ENCODE data around the gene ZSCAN20. TPM values are rescaled to one million over a fixed set of nuclear protein-coding genes. Genes with fewer than 3 reads are reported as not detected.
A peak's percentile ranks its signal among the peaks of the same experiment; 100 is the strongest.

ZSCAN20 gene
- total and polyA plus RNA-seq, 2 of the 4 experiments (the other 2 are of a cell fraction): 2.1 to 11.1 TPM

DNA sequence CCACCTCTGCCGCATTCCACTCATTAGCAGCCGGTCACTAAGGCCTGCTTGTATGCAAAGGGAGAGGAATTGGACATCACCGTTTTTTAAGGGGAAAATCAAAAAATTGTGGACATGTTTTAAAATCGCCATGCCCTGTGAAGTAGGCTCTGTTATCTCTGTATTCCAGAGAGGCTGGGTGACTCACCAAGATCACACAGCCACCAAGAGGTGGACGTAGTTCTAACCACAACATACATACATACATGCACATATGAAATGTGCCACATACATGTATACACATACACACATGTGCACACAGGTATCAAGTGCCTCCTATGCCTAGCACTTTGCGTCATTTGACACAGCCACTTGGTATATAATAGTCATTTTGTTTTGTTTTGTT is 16.0 kb upstream of the ZSCAN20 start:
- Histone ChIP-seq H2BK5ac (ENCODE audit: low read depth, low read length, poor library complexity, severe bottlenecking) (no peak overlapping the region), H2AK5ac (ENCODE audit: low read depth, low read length) (peak overlapping the region; percentile 52; the same call in 1 of the 2 replicates), H3K27me3 (ENCODE audit: control insufficient read depth, insufficient read depth, low read length) (no peaks in the 10 kb centered on the region), H3K9ac (ENCODE audit: low read depth, low read length) (no peak overlapping the region), H3K23ac (ENCODE audit: low read depth, low read length) (no peak overlapping the region), H3K4ac (ENCODE audit: low read depth, low read length) (peak overlapping the region; percentile 28), H4K8ac (ENCODE audit: low read depth in 2 of 2, low read length in 2 of 2) (no peak overlapping the region), H4K5ac (ENCODE audit: low read depth, low read length) (no peak overlapping the region), H4K20me1 (ENCODE audit: insufficient read depth, low read length) (peaks cover 4% of the 10 kb centered on the region; the same call in 1 of the 2 replicates), H2AK9ac (replicated peaks; ENCODE audit: low read depth, low read length, poor library complexity) (peak overlapping the region; percentile 30), H3K4me3 (ENCODE audit: insufficient read depth, low read depth, low read length) (no peak overlapping the region), H4K91ac (ENCODE audit: insufficient read depth, low read depth, low read length) (peak overlapping the region; percentile 21; the same call in 1 of the 2 replicates), H3K36me3 (ENCODE audit: control insufficient read depth, insufficient read depth, low read length) (no peaks in the 10 kb centered on the region), H3K18ac (ENCODE audit: low read depth, low read length) (no peak overlapping the region), H3K79me1 (ENCODE audit: low read depth in 1 of 2, low read length in 2 of 2) (peaks cover 0 to 2% of the 10 kb centered on the region in 2 experiments; a peak in 1 of 4 replicates), H3K27ac (ENCODE audit: insufficient read depth, low read length) (no peak overlapping the region), H3K9me1 (ENCODE audit: insufficient read depth, low read length) (peaks cover 13% of the 10 kb centered on the region), H2BK20ac (ENCODE audit: low read depth, low read length) (no peak overlapping the region; the same call in 1 of the 2 replicates), H3K14ac (replicated peaks; ENCODE audit: low read depth, low read length) (peak overlapping the region; percentile 51; the same call in 1 of the 2 replicates), H3K4me2 (ENCODE audit: low read depth, low read length) (no peak overlapping the region), H2AFZ (replicated peaks; ENCODE audit: low read length, poor library complexity) (peak overlapping the region; percentile 17), H2BK15ac (ENCODE audit: low read depth, low read length) (no peak overlapping the region; the same call in 2 of the 3 replicates), H2BK120ac (ENCODE audit: low read depth, low read length) (0 out of 2 replicates have a peak overlapping the region, but pooled peaks have one; percentile 36), H3K4me1 (ENCODE audit: control insufficient read depth, insufficient read depth, low read length) (peaks cover 16% of the 10 kb centered on the region), H3K56ac (ENCODE audit: extremely low read depth, insufficient read depth, low read length) (no peak overlapping the region), H3K9me3 (ENCODE audit: control insufficient read depth, insufficient read depth, low read length) (no peaks in the 10 kb centered on the region)
- no CpG with 5 or more reads among the region's 6 CpGs for WGBS, 2 experiments (ENCODE audit: extremely low coverage in 2 of 2, insufficient read length in 1 of 2)
- no TSS peak for BruUV-seq (replicated peaks)
- TF ChIP-seq BHLHE40 (IDR thresholded peaks at IDR 0.05; ENCODE audit: low read depth, low read length): no peak
- TF ChIP-seq RAD21 (IDR thresholded peaks at IDR 0.05; ENCODE audit: low read length): no peak
- TF ChIP-seq RCOR1 (IDR thresholded peaks at IDR 0.05; ENCODE audit: insufficient replicate concordance, low read length): no peak
- TF ChIP-seq, protein P1, sequence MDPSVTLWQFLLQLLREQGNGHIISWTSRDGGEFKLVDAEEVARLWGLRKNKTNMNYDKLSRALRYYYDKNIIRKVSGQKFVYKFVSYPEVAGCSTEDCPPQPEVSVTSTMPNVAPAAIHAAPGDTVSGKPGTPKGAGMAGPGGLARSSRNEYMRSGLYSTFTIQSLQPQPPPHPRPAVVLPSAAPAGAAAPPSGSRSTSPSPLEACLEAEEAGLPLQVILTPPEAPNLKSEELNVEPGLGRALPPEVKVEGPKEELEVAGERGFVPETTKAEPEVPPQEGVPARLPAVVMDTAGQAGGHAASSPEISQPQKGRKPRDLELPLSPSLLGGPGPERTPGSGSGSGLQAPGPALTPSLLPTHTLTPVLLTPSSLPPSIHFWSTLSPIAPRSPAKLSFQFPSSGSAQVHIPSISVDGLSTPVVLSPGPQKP (IDR thresholded peaks at IDR 0.05; ENCODE audit: borderline replicate concordance, low read depth, low read length): no peak
- TF ChIP-seq CHD1 (IDR thresholded peaks at IDR 0.05; ENCODE audit: low read depth, low read length): no peak
- TF ChIP-seq USF2 (IDR thresholded peaks at IDR 0.05; ENCODE audit: low read depth, low read length): no peak
- TF ChIP-seq CEBPB (IDR thresholded peaks at IDR 0.05; ENCODE audit: low read depth, low read length): no peak
- TF ChIP-seq RFX5 (IDR thresholded peaks at IDR 0.05; ENCODE audit: low read depth, low read length): no peak
- no peak for TF ChIP-seq POLR2A (IDR thresholded peaks at IDR 0.05; ENCODE audit: low read depth, low read length)
- no peak for TF ChIP-seq MAFK (IDR thresholded peaks at IDR 0.05; ENCODE audit: low read depth, low read length)
- TF ChIP-seq FOS (IDR thresholded peaks at IDR 0.05; ENCODE audit: low read depth, low read length): no peak
- TF ChIP-seq, protein P2, sequence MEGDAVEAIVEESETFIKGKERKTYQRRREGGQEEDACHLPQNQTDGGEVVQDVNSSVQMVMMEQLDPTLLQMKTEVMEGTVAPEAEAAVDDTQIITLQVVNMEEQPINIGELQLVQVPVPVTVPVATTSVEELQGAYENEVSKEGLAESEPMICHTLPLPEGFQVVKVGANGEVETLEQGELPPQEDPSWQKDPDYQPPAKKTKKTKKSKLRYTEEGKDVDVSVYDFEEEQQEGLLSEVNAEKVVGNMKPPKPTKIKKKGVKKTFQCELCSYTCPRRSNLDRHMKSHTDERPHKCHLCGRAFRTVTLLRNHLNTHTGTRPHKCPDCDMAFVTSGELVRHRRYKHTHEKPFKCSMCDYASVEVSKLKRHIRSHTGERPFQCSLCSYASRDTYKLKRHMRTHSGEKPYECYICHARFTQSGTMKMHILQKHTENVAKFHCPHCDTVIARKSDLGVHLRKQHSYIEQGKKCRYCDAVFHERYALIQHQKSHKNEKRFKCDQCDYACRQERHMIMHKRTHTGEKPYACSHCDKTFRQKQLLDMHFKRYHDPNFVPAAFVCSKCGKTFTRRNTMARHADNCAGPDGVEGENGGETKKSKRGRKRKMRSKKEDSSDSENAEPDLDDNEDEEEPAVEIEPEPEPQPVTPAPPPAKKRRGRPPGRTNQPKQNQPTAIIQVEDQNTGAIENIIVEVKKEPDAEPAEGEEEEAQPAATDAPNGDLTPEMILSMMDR (conservative IDR thresholded peaks at IDR 0.05; ENCODE audit: low read depth, low read length): no peak
- TF ChIP-seq SMC3 (IDR thresholded peaks at IDR 0.05; ENCODE audit: low read depth, low read length): no peak
- no peak for TF ChIP-seq MAZ (IDR thresholded peaks at IDR 0.05; ENCODE audit: borderline replicate concordance, low read depth, low read length)
- TF ChIP-seq NFE2L2 (IDR thresholded peaks at IDR 0.05; ENCODE audit: low read depth, low read length): no peak
- no peak for TF ChIP-seq MXI1 (IDR thresholded peaks at IDR 0.05; ENCODE audit: borderline replicate concordance, low read depth, low read length)
- ATAC-seq (ENCODE audit: low read depth): no peak
- peak; percentile 30 for DNase-seq
- in situ Hi-C loops (cut with MboI; ENCODE audit: low sequenced_read_pairs) (loop anchor here (5.0 kb wide), 1 partner anchor 89 kb away; no protein-coding TSS in a partner anchor), dilution Hi-C loops (cut with HindIII; ENCODE audit: low sequenced_read_pairs, unreplicated experiment) (no loop called here), intact Hi-C loops (cut with micrococcal nuclease) (loop anchor here (1.0 to 5.0 kb wide), 4 partner anchors 89 to 329 kb away; no protein-coding TSS in a partner anchor)
- CTCF ChIA-PET: interaction anchor here (0.6 to 3.5 kb wide), 16 partner anchors 12 to 161 kb away, joined by 3 to 18 read pairs (median 6); no protein-coding TSS in a partner anchor
- POLR2A ChIA-PET (ENCODE audit: unreplicated experiment): interaction anchor here (0.5 kb wide), 1 partner anchor 117 kb away, joined by 3 read pairs; no protein-coding TSS in a partner anchor

Measured in IMR-90 (cell line).